MM.1S (cell line): ENCODE measurements around the gene CCDC83.
A peak's percentile ranks its signal among the peaks of the same experiment; 100 is the strongest.

Source experiments
- DNase-seq: peaks from one replicate; pipeline ENCODE4 v3.0.0-alpha.2; 2015
- H2AFZ ChIP-seq: fragments of 300-600 bp; sonication (generic); 2 replicates; pipeline ENCODE4 v1.6.0; 2016; ENCODE audit warnings: antibody characterized with exemption, low read length
- H3F3A ChIP-seq: fragments of 300-600 bp; sonication (generic); 2 replicates; pipeline ENCODE4 v1.6.1; 2016; ENCODE audit warnings: mild to moderate bottlenecking, antibody characterized with exemption, low read length, moderate library complexity, mixed read lengths; ENCODE audit not compliant: insufficient read depth
- H3K27ac ChIP-seq: fragments of 300-600 bp; sonication (generic); 2 replicates; pipeline ENCODE4 v1.5.1; 2016; ENCODE audit warnings: mild to moderate bottlenecking, low read length
- H3K27me3 ChIP-seq: fragments of 300-600 bp; sonication (generic); replicated peaks from 2 replicates; pipeline ENCODE4 v1.6.0; 2016; ENCODE audit warnings: low read length; ENCODE audit not compliant: insufficient read depth
- H3K36me3 ChIP-seq: fragments of 300-600 bp; sonication (generic); replicated peaks from 2 replicates; pipeline ENCODE4 v1.6.1; 2016; ENCODE audit warnings: mild to moderate bottlenecking, low read length, mixed read lengths; ENCODE audit not compliant: insufficient read depth
- H3K4me1 ChIP-seq: fragments of 300-600 bp; sonication (generic); 2 replicates; pipeline ENCODE4 v1.6.1; 2016; ENCODE audit warnings: low read length, mixed read lengths
- H3K4me2 ChIP-seq: fragments of 300-600 bp; sonication (generic); 2 replicates; pipeline ENCODE4 v1.6.0; 2016; ENCODE audit warnings: low read depth, low read length
- H3K4me3 ChIP-seq: fragments of 300-600 bp; sonication (generic); 2 replicates; pipeline ENCODE4 v1.5.1; 2016; ENCODE audit warnings: low read length, mixed read lengths
- H3K79me2 ChIP-seq: fragments of 300-600 bp; sonication (generic); 2 replicates; pipeline ENCODE4 v1.6.1; 2016; ENCODE audit warnings: mixed run types, low read length, mixed read lengths
- H3K9ac ChIP-seq: fragments of 300-600 bp; sonication (generic); 2 replicates; pipeline ENCODE4 v1.6.1; 2016; ENCODE audit warnings: low read length, mixed read lengths
- H3K9me2 ChIP-seq: fragments of 300-600 bp; sonication (generic); replicated peaks from 2 replicates; pipeline ENCODE4 v1.6.1; 2016; ENCODE audit warnings: mild to moderate bottlenecking, low read length, mixed read lengths; ENCODE audit not compliant: insufficient read depth
- H3K9me3 ChIP-seq: fragments of 300-600 bp; sonication (generic); replicated peaks from 2 replicates; pipeline ENCODE4 v1.6.1; 2016; ENCODE audit warnings: mild to moderate bottlenecking, low read length, mixed read lengths; ENCODE audit not compliant: insufficient read depth
- H4K20me1 ChIP-seq: fragments of 300-600 bp; sonication (generic); 2 replicates; pipeline ENCODE4 v1.6.1; 2016; ENCODE audit warnings: mild to moderate bottlenecking, low read length, moderate library complexity, mixed read lengths; ENCODE audit not compliant: insufficient read depth
- CTCF ChIP-seq: fragments of 300-600 bp; sonication (generic); IDR thresholded peaks from 2 replicates; pipeline ENCODE4 v1.5.1; 2016; ENCODE audit warnings: antibody characterized with exemption, low read length, mixed read lengths
- EZH2 ChIP-seq: fragments of 300-600 bp; sonication (generic); optimal IDR thresholded peaks from 2 replicates; pipeline ENCODE3; 2017; ENCODE audit warnings: low read depth, mild to moderate bottlenecking, antibody characterized with exemption, low read length, mixed read lengths
- EZH2phosphoT487 ChIP-seq: fragments of 300-600 bp; sonication (generic); IDR thresholded peaks from 2 replicates; pipeline ENCODE4 v1.6.1; 2018; ENCODE audit warnings: antibody characterized with exemption, low read length

Gene CCDC83

GRCh38 chr11:85914425-85914824 is 59.2 kb downstream of the CCDC83 start:
- Histone ChIP-seq H3K9ac (no peak overlapping the region), H3K9me2 (no peaks in the 10 kb centered on the region), H3K36me3 (no peaks in the 10 kb centered on the region), H3K27me3 (no peaks in the 10 kb centered on the region), H4K20me1 (no peaks in the 10 kb centered on the region), H3K9me3 (no peaks in the 10 kb centered on the region), H3K4me1 (no peaks in the 10 kb centered on the region), H2AFZ (no peak overlapping the region), H3K79me2 (no peaks in the 10 kb centered on the region), H3K4me2 (no peak overlapping the region), H3F3A (no peaks in the 10 kb centered on the region), H3K4me3 (no peak overlapping the region), H3K27ac (no peak overlapping the region)
- no peak for TF ChIP-seq EZH2
- TF ChIP-seq CTCF, result no peak
- no peak for TF ChIP-seq EZH2phosphoT487
- no peak for DNase-seq

DNA sequence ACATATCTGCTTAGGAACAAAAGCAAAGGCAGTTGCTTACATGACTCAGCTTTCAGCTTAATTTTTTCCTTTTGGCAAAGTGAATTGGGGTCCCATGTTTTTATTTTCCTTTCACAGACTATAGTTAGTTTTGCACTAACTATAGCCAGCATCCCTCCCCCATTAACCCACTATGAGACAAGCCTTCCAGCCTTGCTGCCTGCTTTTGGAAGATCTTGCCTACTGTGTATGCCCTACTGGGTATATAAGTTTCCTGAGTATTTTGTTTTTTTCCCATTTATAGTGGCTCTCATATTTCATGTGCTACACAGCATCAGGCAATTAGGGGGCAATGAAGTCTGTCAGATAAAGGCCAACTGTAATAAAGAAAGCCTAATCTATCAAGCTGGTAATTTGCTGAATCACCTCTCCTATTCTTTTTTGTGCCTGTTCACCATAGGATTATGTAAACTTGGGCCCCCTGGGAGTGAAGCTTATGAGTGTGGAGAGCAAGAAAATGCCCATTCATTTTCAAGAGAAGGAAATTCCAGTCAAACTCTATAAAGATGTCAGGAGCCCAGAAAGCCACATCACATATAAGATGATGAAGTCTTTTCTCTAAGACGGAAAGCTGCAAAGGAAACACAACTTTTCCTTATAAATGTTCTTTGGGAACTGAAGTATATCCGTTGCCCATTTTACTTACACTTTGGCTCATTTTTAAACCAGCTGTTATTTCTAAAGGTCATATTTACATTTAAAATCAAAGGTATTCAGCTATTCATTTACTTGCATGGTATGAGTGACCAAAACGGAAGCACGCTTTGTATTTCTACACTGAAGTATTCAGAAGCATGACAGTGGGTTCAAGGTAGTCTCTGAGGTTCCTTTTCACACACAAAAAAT is 64.0 kb downstream of the CCDC83 start:
- no peak for DNase-seq
- H3K9ac ChIP-seq, result no peak overlapping the region
- no peak overlapping the region for H2AFZ ChIP-seq
- H3K9me3 ChIP-seq, result no peaks in the 10 kb centered on the region
- TF ChIP-seq CTCF, result no peak
- TF ChIP-seq EZH2phosphoT487, result no peak
- TF ChIP-seq EZH2, result no peak
- no peaks in the 10 kb centered on the region for H4K20me1 ChIP-seq
- H3K27me3 ChIP-seq, result no peaks in the 10 kb centered on the region
- no peak overlapping the region for H3K4me3 ChIP-seq
- H3F3A ChIP-seq, result no peaks in the 10 kb centered on the region
- no peaks in the 10 kb centered on the region for H3K36me3 ChIP-seq
- no peak overlapping the region for H3K4me2 ChIP-seq
- H3K9me2 ChIP-seq, result no peaks in the 10 kb centered on the region
- no peaks in the 10 kb centered on the region for H3K4me1 ChIP-seq
- no peaks in the 10 kb centered on the region for H3K79me2 ChIP-seq
- no peak overlapping the region for H3K27ac ChIP-seq

GRCh38 chr11:85922367-85922766 is 67.2 kb downstream of the CCDC83 start:
- Histone ChIP-seq H3K79me2 (no peaks in the 10 kb centered on the region), H3K4me1 (no peaks in the 10 kb centered on the region), H3K4me3 (no peak overlapping the region), H3K27ac (no peak overlapping the region), H3K9ac (no peak overlapping the region), H4K20me1 (no peaks in the 10 kb centered on the region), H3F3A (no peaks in the 10 kb centered on the region), H3K9me3 (no peaks in the 10 kb centered on the region), H3K4me2 (no peak overlapping the region), H3K36me3 (no peaks in the 10 kb centered on the region), H3K27me3 (no peaks in the 10 kb centered on the region), H3K9me2 (no peaks in the 10 kb centered on the region), H2AFZ (no peak overlapping the region)
- TF ChIP-seq EZH2 (no peak), CTCF (peak; percentile 25; the same call in 1 of the 2 replicates)
- DNase-seq, result peak; percentile 31
